Adrenal gland (tissue), 5 donors: ENCODE data around the gene USP17L27.

ENCODE experiments used
- CTCF ChIP-seq, 6 experiments: fragments of 450-650 bp in 4 of 6; fragments of 200-600 bp in 2 of 6; sonication (generic) in 1 of 6; IDR thresholded peaks; 1 replicate in 5 of 6; 2 replicates in 1 of 6; pipeline versions ENCODE4 v1.5.1 to v1.8.0; 2016 to 2021; ENCODE audit warnings: antibody characterized with exemption in 6 of 6, mild to moderate bottlenecking in 2 of 6, moderate library complexity in 1 of 6
- POLR2A ChIP-seq, 2 donors: fragments of 450-650 bp; IDR thresholded peaks; one replicate each; pipeline ENCODE4 v1.6.1; 2017; ENCODE audit warnings: antibody characterized with exemption in 2 of 2, mild to moderate bottlenecking in 2 of 2, moderate library complexity in 1 of 2
- donor health status: DM: no; HTN: no; CAD: no.

- TF ChIP-seq POLR2A (IDR thresholded peaks at IDR 0.05) (no peak), CTCF (IDR thresholded peaks at IDR 0.05) (no peak)
Observed at GRCh38 chr4:9384126-9384525, 40.2 kb downstream of the USP17L27 start.
